CD4-positive, alpha-beta T cell treated with Interleukin-15 for 4 hours (primary cell): Measurements from ENCODE around the gene DOCK9.
A peak's percentile ranks its signal among the peaks of the same experiment; 100 is the strongest.

Experiments
- DNase-seq: peaks from one replicate; pipeline ENCODE4 v3.0.0-alpha.2; 2020; ENCODE audit warnings: low spot score

The DOCK9 gene

GRCh38 chr13:98848746-98849145 lies 129.1 kb downstream of the DOCK9 start:
- no peak for DNase-seq

GRCh38 chr13:98847780-98848179 lies 130.1 kb downstream of the DOCK9 start:
- DNase-seq: no peak

DNA sequence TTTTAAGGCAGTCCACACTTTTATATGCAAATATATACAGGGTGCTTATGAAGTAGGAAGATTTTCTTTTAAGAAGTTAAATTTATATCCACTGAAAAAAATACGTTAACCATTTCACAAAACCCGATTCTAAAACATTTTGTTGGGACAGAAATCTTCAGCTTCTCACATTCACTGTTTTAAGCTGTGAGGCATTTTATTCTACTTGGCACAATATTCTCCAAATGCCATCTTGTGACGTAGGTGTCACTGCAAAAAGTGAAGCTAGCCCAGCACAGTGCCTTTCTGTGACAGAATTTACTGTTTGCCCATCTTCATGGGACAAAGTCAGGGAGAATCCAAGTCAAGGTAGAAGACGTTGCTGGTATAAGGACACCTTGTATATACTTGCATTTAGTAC lies 130.9 kb downstream of the DOCK9 start:
- no peak for DNase-seq

GRCh38 chr13:98846521-98846920 lies 131.3 kb downstream of the DOCK9 start:
- DNase-seq: no peak

- no peak for DNase-seq
Measured at GRCh38 chr13:98845742-98846141, 132.1 kb downstream of the DOCK9 start.

DNA sequence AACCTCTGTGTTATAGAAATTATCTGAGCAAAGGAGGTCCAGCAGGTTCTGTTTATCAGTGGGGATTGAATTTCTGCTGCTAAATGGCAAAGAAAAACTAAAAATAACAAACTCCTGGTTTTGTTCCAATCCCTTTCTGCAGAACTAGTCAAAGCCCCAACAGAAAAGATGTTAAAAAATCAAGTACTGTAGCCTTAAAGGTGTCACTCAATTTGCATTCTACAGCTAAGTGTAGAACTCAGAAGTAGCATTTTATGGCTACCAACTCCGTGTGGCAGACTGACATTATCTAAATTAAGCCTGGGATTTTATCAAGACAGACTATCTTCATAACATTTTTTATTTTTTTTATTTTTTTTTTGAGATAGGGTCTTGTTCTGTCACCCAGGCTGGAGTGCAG lies 133.8 kb downstream of the DOCK9 start:
- no peak for DNase-seq

- DNase-seq: no peak
Measured at GRCh38 chr13:98843482-98843877, 134.4 kb downstream of the DOCK9 start.

GRCh38 chr13:98842858-98843481 lies 134.9 kb downstream of the DOCK9 start:
- peak; percentile 46 for DNase-seq

DNA sequence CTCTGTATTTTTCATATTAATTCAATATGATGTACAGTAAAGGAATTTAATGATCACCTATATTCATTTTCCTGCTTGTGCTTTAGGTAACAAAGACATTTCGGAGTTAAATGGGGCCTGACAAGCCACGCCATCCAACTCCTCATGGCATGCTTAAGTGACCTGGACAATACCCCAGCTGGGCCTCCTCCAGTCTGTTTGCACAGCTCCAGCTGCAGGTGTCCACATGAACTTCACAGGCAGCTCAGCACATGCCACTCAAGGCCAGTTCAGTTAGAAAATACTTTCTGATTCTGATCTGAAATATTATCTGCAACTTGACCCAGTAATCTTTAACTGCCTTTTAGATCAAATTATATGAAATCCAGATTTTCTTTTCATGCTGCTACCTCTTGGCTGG lies 135.8 kb downstream of the DOCK9 start:
- DNase-seq: no peak

DNA sequence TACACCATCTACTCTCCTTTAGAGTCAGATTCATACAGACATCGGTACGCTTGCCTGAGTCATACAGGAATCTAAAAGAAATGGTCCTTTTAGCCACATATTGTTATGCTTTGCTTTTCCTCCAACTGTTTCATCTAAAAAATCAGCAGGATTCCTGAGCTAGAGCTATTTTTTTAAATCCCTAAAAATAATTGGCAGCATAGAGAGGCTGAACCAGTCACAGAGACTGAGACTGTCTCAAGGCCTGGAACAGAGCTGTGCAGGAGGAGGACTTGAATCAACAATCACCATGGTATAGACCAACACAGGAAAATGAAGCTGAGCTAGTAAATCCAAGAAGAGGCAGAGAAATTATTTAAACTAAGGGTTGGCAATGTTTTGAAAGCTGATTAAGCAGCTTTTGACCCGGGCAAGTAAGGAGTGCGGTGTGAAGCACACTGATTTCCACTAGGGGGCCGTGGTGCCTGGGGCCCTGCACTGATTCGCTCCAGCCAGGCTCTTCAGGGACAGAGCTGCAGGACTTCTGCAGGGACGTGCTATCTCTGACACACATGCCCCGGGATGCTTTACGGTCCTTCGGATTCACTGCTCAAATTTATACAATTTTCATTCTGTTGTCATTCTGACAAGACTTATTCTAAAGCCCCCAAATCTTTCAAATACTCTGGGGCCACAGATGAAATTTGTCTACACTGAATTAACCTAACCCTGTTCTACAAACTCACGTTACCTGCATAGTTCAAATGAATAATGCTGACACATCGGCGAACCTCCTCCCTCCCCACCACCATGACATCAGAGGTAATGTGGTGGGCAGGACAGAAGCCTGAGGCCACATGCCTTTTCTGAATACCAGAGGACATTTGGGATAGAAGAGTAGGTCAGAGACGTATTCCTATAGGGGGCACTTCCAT lies 137.8 kb downstream of the DOCK9 start:
- peak; percentile 12 for DNase-seq

- no peak for DNase-seq
Measured at GRCh38 chr13:98838776-98839175, 139.1 kb downstream of the DOCK9 start.

DNA sequence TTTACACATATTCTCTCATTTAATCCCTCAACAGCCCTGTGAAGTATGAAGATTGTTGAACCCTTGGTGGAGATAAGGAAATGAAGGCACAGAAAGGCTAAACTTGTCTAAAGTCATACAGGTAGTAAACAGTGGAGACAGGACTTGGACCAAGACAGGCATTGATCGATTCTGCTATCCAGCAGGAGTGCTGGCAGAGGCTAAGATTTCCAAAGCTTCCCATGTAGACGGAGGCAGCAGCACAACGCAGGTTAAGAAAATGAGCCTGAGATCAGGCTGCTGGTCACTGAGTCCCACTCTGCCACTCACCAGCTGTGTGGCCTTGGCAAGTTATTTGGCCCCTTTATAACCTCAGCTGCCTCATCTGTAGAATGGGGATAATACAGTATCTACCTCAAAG lies 140.0 kb downstream of the DOCK9 start:
- no peak for DNase-seq

DNA sequence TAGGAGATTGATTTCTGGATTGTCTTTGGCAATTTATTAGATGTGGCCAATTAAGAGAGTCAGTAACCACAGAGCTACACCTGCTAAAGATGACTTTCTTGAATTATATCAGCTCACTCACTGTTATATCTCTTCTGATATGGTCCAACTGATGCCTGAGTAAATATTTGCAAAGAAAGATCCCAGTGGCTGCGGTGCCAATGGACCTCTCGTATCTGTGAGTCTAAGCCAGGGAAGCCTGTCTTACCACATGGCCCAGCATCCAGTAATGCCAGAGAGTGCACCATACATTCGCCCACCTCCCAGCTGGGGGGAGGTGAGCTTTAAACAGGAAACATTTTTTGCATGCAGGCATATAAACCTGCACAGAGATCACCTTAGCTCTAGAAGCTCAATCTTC lies 142.7 kb downstream of the DOCK9 start:
- DNase-seq: no peak

DNA sequence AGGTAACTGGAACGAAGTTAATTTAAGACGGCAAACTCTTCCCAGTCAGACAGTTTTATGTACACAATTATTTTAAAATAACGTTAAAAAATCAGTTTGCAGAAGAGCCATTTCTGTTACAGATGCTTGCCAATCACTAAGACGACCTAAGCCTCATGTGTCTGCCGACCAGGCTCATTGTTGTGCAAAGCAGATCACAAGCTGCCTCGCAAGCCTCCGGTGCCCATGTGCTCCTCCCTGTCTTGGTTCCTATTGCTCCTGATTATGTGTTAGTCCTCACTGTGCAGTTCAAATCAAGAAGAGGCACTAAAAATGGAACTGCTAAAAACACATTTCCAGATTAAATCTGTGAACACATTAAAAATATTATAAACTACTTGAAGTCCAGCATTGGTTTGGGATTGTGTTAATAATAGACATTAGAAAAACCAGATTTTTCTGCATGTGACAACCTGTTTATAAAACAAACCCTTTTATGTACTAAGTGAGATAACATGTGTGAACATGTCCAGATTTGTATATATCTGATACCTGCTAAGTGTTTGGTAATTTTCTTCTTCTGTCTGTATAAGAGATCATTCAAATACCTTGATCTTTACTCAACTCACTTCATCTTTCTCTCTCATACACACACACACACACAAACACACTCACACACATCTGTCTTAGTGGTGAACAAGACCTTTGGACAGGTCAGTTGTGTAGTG lies 143.5 kb downstream of the DOCK9 start:
- DNase-seq: no peak

DNA sequence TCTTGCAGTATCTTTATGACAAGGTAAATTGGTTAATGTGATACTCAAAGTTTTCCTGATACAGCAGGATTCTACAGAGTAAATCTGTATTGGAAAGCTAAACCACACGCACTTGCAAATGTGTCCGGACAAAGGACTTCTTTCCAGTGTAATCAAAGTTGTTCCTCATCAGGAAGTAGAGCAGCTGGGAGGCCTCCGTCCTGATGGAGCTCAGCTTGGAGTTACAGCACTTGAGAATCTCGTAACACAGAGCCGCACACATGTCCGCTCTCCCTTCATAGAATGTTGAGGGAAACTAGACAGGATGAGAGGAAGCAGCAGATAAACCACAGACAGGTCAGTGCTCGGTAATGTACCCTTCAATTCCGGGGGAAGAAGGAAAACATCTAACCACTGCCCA lies 146.6 kb downstream of the DOCK9 start:
- no peak for DNase-seq

DNA sequence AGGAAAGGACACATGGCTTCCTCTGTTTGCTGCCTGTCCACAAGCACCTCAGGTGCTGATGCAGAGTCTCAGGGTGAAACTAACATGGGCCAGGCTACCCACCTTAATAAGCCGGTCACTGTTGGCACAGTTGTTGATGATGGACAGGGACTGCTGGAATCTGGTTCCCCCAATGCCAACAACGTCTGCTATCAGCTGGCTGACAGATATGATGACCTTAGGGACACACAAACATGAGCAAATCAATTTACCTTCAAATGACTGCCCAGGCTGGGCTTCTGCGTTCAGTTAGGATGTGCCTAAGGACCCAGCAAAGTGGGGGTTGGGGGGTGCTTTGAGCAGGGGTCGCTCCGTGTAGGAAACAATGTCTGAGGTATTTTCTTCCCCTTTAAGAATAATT lies 148.3 kb downstream of the DOCK9 start:
- DNase-seq: no peak

GRCh38 chr13:98828614-98829013 lies 149.2 kb downstream of the DOCK9 start:
- DNase-seq: no peak

- no peak for DNase-seq
Measured at GRCh38 chr13:98827449-98827848, 150.4 kb downstream of the DOCK9 start.

GRCh38 chr13:98826146-98826545 lies 151.7 kb downstream of the DOCK9 start:
- no peak for DNase-seq

- DNase-seq: no peak
Measured at GRCh38 chr13:98825659-98826058, 152.2 kb downstream of the DOCK9 start.

DNA sequence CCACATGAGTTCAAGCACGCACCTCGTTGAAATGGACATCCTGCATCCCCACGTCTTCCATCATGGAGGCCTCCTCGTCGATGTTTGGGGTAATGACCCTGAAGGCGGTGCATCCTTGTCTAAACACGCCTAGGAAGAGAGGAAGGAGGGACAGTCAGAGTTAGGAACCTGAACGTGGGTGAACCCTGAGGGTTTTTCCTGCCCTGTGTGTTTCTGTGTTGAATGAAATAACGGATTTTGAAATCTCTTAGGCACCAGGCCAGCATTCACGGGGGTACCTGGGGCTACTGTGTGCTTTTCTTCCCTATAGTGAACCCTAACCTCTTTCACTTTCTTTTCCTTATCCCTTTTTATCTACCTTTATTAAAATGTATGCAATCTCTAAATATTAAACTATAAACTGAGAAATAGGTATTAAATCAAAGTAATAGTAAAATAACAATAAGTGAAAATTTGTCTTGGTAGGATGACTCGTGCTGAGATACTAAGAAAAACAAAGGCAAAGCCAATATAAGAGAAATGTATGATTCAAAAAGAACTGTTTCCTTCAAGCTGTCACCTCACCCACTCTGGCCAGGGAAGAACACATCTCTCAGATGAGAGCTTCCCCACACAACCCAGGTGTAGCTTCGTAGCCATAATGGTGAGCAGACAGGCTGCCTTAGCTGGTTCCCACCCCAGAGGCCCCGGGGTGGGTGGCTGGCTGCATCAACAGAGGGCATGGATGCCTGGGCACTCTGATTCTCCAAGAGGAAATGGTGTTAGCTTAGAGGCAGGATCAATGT lies 153.3 kb downstream of the DOCK9 start:
- DNase-seq: no peak

DNA sequence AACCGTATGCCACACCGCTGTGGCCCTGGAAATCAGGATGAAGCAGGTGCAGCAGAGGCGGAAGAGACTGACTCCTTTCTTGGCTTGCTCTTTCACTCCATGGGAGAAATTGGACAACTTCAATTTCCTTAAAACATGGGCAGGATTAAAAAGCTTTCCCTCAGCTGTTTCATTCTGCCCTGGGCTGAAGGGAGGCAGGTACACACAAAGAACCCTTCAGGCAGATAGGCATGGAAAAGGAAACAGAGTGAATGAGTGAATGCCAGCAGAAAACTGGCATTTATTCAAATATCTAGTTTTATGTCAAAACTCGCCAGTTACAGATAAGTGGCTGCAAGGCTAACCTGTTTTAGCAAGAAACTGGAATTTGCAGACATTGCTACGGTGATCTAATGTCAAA lies 154.4 kb downstream of the DOCK9 start:
- no peak for DNase-seq
